GM12873 (cell line): ENCODE results near the gene ECSCR.

Experiments
- TF ChIP-seq, protein P1 (sequence below): IDR thresholded peaks from 2 replicates; pipeline ENCODE4 v1.5.1; 2012; ENCODE audit warnings: low read depth, mild to moderate bottlenecking, moderate library complexity, low read length, control low read depth; ENCODE audit not compliant: insufficient read depth; ENCODE audit errors: missing control alignments

The ECSCR gene, protein sequence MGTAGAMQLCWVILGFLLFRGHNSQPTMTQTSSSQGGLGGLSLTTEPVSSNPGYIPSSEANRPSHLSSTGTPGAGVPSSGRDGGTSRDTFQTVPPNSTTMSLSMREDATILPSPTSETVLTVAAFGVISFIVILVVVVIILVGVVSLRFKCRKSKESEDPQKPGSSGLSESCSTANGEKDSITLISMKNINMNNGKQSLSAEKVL

DNA sequence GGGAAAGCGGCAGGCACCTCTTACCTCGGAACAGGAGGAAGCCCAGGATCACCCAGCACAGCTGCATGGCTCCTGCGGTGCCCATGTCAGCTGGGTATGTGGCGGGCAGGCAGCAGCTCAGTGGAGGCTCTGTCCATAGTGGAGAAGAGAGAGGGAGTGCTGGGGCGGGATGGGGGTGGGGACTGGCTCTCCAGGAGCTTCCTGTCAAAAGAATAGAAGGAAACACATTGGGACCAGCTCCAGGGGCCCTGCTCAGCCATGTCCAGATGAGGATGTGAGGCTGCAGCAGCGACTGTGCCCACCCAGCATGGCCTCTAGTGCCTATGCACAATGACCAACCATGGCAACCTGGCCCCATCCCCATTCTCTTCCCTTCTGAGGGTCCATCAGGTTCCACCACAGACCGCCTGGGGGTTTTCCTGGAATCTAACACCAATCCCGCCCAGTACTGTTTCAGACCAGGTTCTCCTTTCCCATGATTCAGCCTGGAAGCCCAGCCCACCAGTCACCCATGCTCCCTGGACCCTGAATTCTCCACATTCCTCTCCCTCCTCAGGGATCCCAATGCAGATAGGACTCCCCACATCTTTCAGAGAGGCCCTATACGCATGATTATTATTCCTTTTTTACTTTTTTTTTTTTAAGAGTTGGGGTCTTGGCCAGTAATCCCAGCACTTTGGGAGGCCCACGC, at the start of gene ECSCR:
ECSCR (minus strand) TSS at position 158 of the 691 bp plus-strand sequence; CDS start at position 85, 73 bp downstream.
- TF ChIP-seq, protein P1, sequence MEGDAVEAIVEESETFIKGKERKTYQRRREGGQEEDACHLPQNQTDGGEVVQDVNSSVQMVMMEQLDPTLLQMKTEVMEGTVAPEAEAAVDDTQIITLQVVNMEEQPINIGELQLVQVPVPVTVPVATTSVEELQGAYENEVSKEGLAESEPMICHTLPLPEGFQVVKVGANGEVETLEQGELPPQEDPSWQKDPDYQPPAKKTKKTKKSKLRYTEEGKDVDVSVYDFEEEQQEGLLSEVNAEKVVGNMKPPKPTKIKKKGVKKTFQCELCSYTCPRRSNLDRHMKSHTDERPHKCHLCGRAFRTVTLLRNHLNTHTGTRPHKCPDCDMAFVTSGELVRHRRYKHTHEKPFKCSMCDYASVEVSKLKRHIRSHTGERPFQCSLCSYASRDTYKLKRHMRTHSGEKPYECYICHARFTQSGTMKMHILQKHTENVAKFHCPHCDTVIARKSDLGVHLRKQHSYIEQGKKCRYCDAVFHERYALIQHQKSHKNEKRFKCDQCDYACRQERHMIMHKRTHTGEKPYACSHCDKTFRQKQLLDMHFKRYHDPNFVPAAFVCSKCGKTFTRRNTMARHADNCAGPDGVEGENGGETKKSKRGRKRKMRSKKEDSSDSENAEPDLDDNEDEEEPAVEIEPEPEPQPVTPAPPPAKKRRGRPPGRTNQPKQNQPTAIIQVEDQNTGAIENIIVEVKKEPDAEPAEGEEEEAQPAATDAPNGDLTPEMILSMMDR: no peak

DNA sequence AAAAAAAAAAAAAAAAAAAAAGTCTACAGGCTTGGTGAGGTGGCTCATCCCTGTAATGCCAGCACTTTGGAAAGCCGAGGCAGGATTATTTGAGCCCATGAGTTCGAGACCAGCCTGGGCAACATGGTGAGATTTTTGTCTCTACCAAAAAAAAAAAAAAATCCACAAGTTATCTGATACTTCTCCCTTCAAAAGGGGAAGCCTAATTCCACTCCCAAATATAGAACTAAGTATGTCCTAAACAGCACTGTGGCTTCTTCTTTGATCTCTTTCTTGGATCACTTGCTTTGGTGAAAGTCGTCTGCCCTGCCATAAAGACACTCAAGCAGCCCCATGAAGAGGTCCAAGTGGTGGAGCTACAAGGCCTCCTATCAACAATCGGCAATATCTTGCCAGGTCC, 38.8 kb upstream of the ECSCR start:
- TF ChIP-seq, protein P1: no peak

DNA sequence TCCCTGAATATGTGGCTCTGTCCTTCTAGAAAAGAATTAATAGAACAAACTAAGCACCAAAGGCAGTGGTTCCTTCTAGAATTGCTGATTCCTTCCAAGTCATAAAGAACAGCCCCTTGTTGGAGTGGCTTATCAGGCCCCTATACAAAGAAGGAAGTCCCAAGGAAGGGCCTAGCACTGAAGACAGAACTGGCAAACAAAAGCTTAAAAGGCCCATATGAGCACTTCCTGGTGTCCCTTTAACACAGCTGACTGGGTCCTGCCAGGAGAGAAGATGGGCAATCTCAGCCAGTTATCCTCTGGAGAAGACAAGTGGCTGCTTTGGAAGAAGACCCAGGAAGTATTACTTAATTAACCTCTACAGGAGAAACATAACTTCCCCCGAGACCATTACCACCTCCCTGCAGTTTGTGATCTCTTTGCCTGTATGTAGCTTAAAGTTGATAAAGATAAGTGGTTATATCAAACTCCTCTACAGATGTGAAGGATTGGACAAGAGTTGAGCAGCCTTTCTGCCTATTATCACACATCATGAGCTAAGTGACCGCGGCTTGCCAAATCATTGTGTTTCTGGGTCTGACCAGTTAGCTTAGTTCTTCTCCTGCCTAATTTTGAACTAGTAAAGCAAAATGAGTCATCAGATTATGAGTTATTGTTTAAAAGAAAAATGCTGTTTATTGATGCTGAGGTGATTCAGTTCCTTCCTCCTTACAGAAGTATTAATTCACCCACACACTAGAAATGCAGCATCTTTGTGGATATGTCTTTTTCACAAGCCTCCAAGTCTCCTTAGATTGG, 33.3 kb upstream of the ECSCR start:
- TF ChIP-seq, protein P1: no peak

DNA sequence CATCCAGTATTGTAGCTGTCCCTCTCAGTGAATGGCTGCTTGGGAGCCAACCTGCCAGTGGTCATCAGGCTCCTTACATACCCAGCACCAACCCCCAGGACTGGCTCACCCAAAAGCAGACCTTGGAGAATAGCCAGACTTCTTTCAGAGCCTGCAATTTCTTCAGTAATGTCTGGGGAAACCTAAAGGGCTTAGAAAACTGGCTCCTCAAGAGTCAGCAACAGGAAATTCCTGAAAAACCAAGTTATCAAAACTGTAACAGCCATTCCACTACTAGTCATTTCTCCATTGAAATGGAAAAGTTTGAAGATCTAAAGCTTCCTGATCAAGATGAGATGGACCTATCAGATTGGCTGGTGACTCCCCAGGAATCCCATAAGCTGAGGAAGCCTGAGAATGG, 32.3 kb upstream of the ECSCR start:
- TF ChIP-seq, protein P1: no peak

DNA sequence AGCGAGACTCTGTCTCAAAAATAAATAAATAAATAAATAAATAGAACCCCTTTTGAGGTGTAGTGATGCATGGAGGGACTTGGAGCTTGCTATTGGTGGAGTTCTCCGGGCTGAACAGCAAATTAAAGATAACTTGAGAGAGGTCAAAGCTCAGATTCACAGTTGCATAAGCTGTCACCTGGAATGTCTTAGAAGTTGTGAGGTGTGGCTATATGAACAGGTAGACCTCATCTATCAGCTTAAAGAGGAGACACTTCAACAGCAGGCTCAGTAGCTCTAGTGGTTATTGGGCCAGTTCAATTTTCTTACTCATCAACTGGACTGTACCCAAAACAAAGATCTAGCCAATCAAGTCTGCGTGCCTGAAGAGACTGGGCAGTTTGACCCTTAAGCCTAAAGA, 31.7 kb upstream of the ECSCR start:
- TF ChIP-seq, protein P1: no peak

DNA sequence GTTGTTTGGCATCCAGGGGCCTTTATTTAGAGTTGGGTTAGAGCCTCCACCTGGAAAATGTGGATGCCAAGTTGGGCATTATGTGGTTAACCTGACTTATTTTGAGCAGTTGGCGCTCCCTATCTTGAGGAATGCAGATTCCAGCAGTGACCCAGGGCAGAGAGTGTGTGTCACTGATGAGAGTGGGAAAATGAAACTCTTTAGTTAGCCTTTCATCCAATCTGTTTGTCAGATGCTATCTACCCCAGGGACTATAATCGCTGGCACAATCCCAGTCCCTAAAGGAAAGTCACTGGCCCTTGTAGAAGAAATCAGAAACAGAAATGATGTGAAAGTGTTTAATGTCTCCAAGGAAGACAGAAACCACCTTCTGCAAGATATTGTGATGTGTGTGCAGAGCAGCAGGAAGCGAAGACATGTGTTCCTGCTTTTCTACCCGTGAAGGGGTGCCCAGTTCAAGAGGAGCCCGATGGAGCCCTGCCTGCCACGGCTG, 30.2 kb upstream of the ECSCR start:
- TF ChIP-seq, protein P1: no peak

DNA sequence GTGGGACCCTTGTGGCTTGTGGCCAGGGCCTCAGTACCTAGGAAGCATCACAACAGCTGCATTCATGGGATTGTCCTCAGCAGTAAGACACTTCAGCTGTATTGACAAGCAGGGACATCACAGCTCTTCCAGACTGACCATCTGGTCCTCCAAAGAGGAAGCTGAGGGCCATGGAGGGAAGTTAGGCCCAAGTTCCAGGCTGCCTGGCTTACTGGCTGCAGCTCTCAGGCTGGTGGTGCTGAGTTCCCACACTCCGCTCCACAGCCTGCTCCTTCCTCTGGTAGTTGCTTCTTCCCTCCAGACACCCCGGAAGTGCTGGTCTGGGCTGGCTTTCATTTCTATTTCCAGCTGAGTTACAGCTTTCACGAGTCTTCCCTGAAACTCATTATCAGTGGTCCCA, 25.7 kb upstream of the ECSCR start:
- TF ChIP-seq, protein P1: no peak
